Measurements from ENCODE around the gene BCL6.

Gene BCL6

GRCh38 chr3:187736418-187736871 is 8.8 kb downstream of the BCL6 start:
- ATAC-seq, result no peak
- TF ChIP-seq CSDC2 (CRISPR knock-in tag; IDR thresholded peaks at IDR 0.05) (no peak), ESRRG (CRISPR knock-in tag; IDR thresholded peaks at IDR 0.05) (no peak), ZNF565 (CRISPR knock-in tag; conservative IDR thresholded peaks at IDR 0.05; ENCODE audit: low read depth) (no peak), ISL1 (CRISPR knock-in tag; IDR thresholded peaks at IDR 0.05) (no peak), CREB5 (CRISPR knock-in tag; IDR thresholded peaks at IDR 0.05; ENCODE audit: low read depth) (no peak), ARNTL (CRISPR knock-in tag; IDR thresholded peaks at IDR 0.05; ENCODE audit: borderline replicate concordance, low read depth) (no peak), ZNF70 (CRISPR knock-in tag; IDR thresholded peaks at IDR 0.05) (no peak), PPARA (CRISPR knock-in tag; IDR thresholded peaks at IDR 0.05; ENCODE audit: borderline replicate concordance) (no peak), POU6F1 (CRISPR knock-in tag; IDR thresholded peaks at IDR 0.05; ENCODE audit: borderline replicate concordance, low read depth) (no peak), SNAI2 (CRISPR knock-in tag; IDR thresholded peaks at IDR 0.05) (no peak), ZNF8 (CRISPR knock-in tag; IDR thresholded peaks at IDR 0.05) (no peak), CSRNP3 (CRISPR knock-in tag; IDR thresholded peaks at IDR 0.05) (no peak), TSHZ2 (CRISPR knock-in tag; IDR thresholded peaks at IDR 0.05) (no peak), TCF4 (CRISPR knock-in tag; IDR thresholded peaks at IDR 0.05; ENCODE audit: borderline replicate concordance) (no peak), TOX (CRISPR knock-in tag; IDR thresholded peaks at IDR 0.05; ENCODE audit: borderline replicate concordance) (no peak), RARB (CRISPR knock-in tag; IDR thresholded peaks at IDR 0.05) (no peak), ZFP30 (CRISPR knock-in tag; IDR thresholded peaks at IDR 0.05) (no peak)

- TF ChIP-seq ZFP3 (CRISPR knock-in tag; IDR thresholded peaks at IDR 0.05) (no peak), PPARA (CRISPR knock-in tag; IDR thresholded peaks at IDR 0.05; ENCODE audit: borderline replicate concordance) (no peak), GLIS3 (CRISPR knock-in tag; IDR thresholded peaks at IDR 0.05) (no peak), ISL1 (CRISPR knock-in tag; IDR thresholded peaks at IDR 0.05) (no peak), TOX (CRISPR knock-in tag; IDR thresholded peaks at IDR 0.05; ENCODE audit: borderline replicate concordance) (no peak), RARB (CRISPR knock-in tag; IDR thresholded peaks at IDR 0.05) (no peak), ESRRG (CRISPR knock-in tag; IDR thresholded peaks at IDR 0.05) (no peak), BACH2 (CRISPR knock-in tag; IDR thresholded peaks at IDR 0.05; ENCODE audit: borderline replicate concordance) (no peak), PATZ1 (CRISPR knock-in tag; IDR thresholded peaks at IDR 0.05; ENCODE audit: borderline replicate concordance) (no peak), TSHZ2 (CRISPR knock-in tag; IDR thresholded peaks at IDR 0.05) (no peak), ZC3H10 (CRISPR knock-in tag; IDR thresholded peaks at IDR 0.05) (no peak), ZNF565 (CRISPR knock-in tag; conservative IDR thresholded peaks at IDR 0.05; ENCODE audit: low read depth) (no peak)
- ATAC-seq, result no peak
Observed at GRCh38 chr3:187735837-187736236, 9.4 kb downstream of the BCL6 start.
